CD4-positive, alpha-beta T cell treated with Interleukin-12 subunit alpha and Interleukin-12 subunit beta, for 1 hour (primary cell): Measurements from ENCODE around the gene BICDL1.

Source experiments
- DNase-seq: peaks from one replicate; pipeline ENCODE4 v3.0.0-alpha.2; 2020

Gene BICDL1

DNA sequence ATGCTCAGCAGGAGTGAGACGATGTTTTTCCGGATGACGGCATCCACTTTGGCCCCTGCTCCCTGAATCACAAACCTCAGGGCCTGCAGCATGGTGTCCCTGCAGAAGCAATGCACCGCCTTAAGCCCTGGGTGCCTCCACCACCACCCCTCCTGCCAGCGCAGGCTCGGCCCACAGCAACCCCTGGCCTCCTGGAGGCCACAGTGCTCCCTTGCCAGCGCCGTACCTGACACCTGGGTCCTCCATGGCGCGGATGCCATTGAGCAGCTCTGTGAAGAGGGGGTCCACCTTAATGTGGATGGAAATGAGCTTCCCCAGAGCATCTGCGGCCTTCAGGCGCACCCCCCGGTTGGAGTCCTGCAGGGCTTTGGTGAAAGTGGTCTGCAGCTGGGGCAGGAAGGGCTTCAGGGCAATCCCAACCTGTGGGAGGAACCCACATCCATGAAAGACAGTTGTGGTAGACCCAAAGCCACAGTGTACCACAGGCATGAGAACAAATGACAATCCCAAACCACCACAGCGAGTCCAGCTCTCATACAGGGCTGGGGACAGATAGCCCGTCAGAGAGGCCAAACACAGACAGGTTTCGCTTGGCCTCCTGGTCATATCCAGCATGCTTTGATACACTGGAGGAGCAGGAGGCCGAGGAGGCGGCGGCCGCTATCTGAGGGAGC lies 145.4 kb downstream of the BICDL1 start:
- no peak for DNase-seq

GRCh38 chr12:120136093-120136770 lies 147.2 kb downstream of the BICDL1 start:
- DNase-seq: no peak

GRCh38 chr12:120137833-120138232 lies 148.8 kb downstream of the BICDL1 start:
- DNase-seq: no peak

DNA sequence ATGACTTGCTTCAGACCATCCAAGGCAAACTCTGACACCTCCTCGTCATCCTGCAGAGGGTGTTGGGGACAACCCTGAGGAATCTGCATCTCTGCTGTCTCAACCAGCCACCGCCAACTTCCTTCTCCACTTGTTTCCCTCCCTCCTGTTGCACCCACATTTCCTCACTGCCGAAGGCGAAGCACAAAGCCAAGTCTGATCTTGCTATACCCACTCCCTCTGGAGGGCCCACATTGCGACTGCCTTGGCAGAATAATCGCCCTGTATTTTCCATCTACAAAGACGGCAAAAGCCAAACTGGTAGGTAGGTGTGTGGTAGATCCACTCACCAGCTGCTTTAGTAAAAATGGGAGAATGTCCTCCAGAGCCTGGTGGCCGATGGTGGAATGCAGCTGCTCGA lies 149.3 kb downstream of the BICDL1 start:
- DNase-seq: no peak

DNA sequence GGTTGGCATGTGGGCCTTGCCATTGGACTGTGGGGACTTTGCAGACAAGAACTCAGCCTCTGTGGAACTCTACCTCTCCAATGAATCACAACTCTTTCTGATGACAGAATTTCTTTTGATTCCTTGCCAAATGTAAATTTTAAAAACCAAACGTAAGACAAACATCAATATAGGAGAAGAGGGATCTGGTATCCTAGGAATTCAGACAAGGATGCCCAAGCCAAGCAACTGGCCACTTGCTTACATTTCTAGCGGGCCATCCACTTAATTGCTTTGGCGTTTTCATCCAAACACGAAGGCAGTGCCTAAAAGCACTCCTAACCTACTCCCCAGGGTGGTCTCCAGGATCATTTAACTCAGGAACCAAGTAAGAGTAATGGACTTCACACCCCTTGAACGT lies 150.9 kb downstream of the BICDL1 start:
- no peak for DNase-seq

DNA sequence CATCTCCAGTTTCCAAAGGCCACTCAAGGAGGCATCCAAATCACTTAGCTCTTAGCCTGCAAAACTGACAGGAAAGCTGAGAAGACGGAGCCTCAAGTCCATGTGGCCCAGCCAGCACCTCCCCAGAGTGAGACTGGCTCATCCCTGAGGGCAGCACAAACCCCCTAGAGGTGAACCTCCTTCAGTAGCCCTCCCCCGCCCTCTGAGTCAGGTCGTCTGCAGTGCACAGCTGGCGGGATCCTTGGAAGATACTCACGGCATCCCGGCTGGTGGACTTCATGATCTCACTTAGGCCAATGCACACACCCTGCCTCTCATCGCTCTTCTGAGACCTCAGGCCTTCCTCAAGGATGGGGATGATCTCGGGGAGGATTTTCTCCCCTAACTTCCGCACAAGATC lies 151.6 kb downstream of the BICDL1 start:
- DNase-seq: no peak

DNA sequence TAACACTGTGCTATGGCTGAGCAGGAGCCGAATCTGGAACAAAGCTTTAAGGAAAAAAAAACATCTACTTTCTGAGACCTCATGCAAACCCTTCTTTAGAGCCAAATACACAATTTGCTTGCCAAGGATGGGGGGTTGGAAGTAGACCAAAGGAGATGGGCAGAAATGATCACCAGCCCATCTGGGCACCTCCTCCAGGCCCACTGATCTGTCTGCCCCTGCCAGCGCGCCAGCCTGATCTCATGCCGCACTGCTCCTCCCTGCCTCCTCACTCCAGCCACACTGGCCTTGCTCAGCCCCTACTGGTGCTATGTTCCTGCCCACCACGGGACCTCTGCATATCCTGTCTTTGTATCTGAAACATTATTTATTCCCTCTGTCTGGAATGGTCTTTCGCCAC lies 152.3 kb downstream of the BICDL1 start:
- DNase-seq: no peak

DNA sequence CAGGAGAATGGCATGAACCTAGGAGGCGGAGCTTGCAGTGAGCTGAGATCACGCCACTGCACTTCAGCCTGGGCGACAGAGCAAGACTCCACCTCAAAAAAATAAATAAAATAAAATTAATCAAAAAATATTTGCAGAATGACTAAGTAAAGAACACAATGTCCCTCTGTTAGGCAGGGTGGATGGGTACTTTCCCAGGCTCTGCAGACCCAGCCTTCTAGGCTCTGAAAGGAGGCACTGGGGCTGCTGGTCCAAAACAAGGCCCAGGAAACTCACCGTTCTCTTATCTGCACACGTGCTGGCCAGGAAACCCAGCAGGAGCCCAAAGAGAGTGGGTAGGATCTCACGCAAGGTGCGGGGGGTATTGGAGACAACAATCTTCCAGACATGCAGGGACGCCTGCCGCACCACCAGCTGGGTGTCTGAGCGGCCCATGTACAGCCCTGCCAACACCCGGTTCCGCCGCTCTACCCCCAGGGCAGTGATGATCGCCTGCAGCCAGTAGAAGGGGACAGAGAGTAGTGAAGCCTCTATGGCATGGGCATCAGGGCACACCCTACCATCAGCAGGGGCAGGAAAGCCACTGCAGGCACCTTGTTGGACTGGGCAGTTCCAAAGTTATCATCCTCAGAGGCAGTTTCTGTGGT lies 153.3 kb downstream of the BICDL1 start:
- DNase-seq: no peak
